Activated CD4-positive, CD25-positive, alpha-beta regulatory T cell treated with anti-CD3 and anti-CD28 coated beads, Interleukin-2, amount 50 U/mL, for 72 hours (primary cell): Measurements from ENCODE around the gene FEN1.

Source experiments
- DNase-seq: peaks from one replicate; pipeline ENCODE4 v3.0.0; 2021

The FEN1 gene

DNA sequence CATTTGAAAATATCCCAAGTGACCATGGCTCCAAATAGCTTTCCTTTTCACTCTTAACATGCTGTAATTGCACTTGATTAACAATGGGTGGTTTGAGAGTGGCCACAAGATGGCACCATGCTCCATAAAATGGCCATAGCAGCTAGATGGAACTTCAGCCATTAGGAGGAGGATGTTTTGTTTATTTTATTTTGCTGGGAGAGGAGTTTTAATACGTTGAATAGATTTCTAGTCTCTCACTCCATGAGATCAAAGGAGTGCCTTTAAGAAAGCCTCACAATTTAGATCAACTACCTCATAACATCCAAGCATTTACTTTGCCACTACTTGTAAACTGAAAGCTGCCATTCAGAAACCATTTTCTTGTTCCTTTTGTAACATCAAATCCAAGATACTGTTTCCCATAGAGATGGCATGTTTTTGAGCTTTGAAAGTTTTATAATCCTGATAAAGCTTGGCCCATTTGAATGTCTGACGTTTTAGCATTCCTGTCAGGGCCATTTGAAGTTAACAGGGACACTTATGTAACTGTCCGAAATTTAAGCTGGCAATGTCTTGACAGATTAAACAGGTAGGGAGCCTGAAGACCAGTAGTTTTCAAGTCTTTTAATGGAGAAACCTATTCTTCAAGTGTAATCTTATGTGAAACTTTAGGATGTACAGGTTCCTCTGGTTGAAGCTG lies 4.7 kb downstream of the FEN1 start:
- DNase-seq: peak; percentile 57

- DNase-seq: no peak
These were observed 7.1 kb downstream of the FEN1 start for GRCh38 chr11:61799665-61800284.

- DNase-seq: no peak
These were observed 7.9 kb downstream of the FEN1 start for GRCh38 chr11:61800331-61801281.

DNA sequence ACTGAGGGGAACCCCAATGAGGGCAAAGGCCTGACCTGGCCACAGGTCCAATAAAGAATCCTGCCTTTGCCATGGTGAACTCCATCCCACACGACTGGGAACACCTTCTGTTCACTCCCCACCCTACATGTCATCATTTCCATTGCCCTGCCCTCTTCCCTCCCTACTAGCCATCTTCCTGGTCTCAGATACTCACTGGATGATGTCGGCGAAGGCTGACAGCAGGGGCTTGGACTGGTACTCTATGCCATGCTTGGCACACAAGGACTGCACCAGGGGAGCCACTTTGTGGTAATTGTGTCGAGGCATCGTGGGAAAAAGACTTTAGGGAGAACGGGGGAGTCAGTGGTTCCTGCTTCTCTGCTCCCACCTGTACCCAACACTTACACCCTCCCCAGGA lies 9.9 kb downstream of the FEN1 start:
- no peak for DNase-seq

GRCh38 chr11:61803889-61804647 lies 11.4 kb downstream of the FEN1 start:
- no peak for DNase-seq

GRCh38 chr11:61805146-61805545 lies 12.4 kb downstream of the FEN1 start:
- DNase-seq: no peak

GRCh38 chr11:61806785-61807184 lies 14.1 kb downstream of the FEN1 start:
- no peak for DNase-seq

GRCh38 chr11:61810671-61811175 lies 18.0 kb downstream of the FEN1 start:
- no peak for DNase-seq

DNA sequence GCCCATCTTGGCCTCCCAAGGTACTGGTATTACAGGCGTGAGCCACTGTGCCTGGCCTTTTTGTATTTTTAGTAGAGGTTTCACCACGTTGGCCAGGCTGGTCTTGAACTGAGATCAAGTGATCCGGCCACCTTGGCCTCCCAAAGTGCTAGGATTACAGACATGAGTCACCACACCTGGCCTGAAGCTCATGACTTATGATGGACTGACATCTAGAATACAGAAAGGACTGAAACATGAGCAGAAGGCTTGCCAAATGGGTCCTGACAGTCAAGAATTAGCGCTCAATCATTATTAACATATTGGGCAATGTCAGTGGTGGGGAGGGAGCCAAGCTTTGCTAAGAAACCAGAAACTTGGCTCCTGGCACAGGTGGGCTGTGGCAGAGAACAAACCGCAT lies 19.1 kb downstream of the FEN1 start:
- no peak for DNase-seq

GRCh38 chr11:61812736-61813411 lies 20.2 kb downstream of the FEN1 start:
- DNase-seq: no peak

- no peak for DNase-seq
These were observed 21.7 kb downstream of the FEN1 start for GRCh38 chr11:61814247-61814957.

- DNase-seq: peak; percentile 80
These were observed 22.5 kb downstream of the FEN1 start for GRCh38 chr11:61814958-61815789.

- peak; percentile 61 for DNase-seq
These were observed 23.4 kb downstream of the FEN1 start for GRCh38 chr11:61815790-61816735.

- peak; percentile 76 for DNase-seq
These were observed 24.2 kb downstream of the FEN1 start, which contains the start of gene FADS1 for GRCh38 chr11:61816736-61817455. TSS of gene FADS1 (minus strand) at chr11:61817003. CDS start at chr11:61816929, 74 bp downstream.

GRCh38 chr11:61817471-61818202 lies 24.9 kb downstream of the FEN1 start:
- DNase-seq: no peak

DNA sequence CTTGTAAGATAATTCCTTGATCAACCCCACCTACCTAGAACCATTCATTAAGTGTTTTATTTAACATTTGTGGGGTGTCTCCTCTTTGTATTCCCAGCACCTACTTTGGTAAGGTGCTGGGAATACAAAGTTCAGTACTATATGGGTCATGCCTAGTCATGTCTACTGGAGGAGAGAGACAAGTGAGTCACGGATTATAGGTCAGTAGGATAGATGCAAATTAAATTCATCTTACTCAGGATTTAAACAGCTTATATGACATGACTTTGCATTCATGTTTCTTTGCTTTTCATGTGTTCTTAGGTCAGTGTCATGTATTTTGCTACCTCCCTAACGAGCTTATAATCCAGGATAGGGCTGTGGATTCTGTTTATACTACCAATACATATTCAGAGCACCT lies 27.5 kb downstream of the FEN1 start:
- DNase-seq: no peak

DNA sequence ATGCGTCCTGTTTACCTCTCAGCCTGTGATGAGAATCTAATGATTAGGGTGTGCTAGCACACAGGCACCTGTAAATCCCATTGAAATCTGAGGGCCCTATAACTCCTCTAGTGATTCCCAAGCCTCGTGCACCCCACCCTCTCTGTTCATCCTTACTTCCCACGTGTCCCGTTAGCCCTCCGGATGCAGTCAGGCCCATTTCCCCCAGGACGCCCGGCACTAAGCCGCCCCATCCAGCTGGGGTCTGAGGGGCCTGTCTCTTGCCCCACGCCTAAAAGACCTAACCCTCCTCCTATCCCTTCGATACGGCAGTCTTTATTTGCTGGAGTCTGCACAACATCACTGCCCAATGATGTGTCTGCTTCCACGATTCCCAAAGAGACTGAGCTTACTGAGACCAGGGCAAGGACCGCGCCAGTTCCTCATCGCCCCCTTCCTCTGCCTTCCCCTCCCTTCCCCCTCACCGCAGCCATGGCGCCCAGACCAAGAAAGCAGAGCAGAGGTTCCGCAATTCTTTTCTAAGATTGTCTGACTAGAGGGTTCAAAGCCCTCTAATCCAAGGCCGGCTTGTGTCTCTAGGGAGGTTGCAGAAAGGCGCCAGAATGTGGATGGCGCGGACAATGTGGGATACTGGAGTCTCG lies 34.3 kb downstream of the FEN1 start:
- DNase-seq: no peak
